Bronchial epithelial cell (primary cell): ENCODE data around the gene RPA1. TPM values are rescaled to one million over a fixed set of nuclear protein-coding genes. Genes with fewer than 3 reads are reported as not detected.

Experiments
- DNase-seq: peaks from one replicate; pipeline ENCODE4 v3.0.0-alpha.2; 2010; ENCODE audit warnings: low read depth
- FAIRE-seq: peaks from 2 replicates; lab custom pipeline; 2011; peaks lifted over from hg19 to GRCh38; lab: Jason Lieb, UNC
- H3K27me3 ChIP-seq: 2 replicates; pipeline ENCODE4 v1.5.1; 2011; ENCODE audit warnings: low read length; ENCODE audit not compliant: control insufficient read depth, insufficient read depth
- H3K36me3 ChIP-seq: 2 replicates; pipeline ENCODE4 v1.5.1; 2011; ENCODE audit warnings: low read length; ENCODE audit not compliant: control insufficient read depth, insufficient read depth
- H3K4me3 ChIP-seq: 2 replicates; pipeline ENCODE4 v1.5.1; 2011; ENCODE audit warnings: mild to moderate bottlenecking, low read depth, low read length, control low read depth
- total RNA-seq: library from RNA; depleted of rRNA; stranded (reverse); fragments of >200 nt; gene quantifications from 2 replicates; pipeline ENCODE4 v1.2.1, GENCODE V29; 2014
- TF ChIP-seq, protein P1 (sequence below): IDR thresholded peaks from 2 replicates; pipeline ENCODE4 v1.5.1; 2011; ENCODE audit warnings: mild to moderate bottlenecking, moderate library complexity, low read length, control low read depth, inconsistent platforms; ENCODE audit not compliant: insufficient read depth, severe bottlenecking

RPA1 gene
- total RNA-seq, 1 donor from 2014 or later: 33.2 TPM

DNA sequence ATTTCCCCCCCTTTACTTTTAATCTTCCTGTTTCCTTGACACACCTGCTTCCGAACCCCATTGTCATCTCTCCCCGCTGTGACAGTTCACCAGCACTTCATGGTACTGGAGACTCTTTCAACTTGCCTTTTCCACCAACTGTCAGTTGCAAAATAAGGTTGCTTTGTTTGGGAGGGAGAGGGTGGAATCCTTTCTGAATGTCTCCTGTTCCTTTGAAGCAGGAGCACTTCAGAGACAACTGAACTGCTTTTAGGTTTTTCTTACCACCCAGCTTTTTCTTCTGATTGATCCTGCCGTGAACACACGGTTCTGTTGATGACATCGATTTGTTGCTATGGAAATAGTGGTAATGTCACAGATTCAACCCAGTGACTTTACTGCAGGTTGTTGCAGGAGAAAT is 42.0 kb downstream of the RPA1 start:
- H3K36me3 ChIP-seq: peaks cover 8% of the 10 kb centered on the region
- H3K4me3 ChIP-seq: no peak overlapping the region
- DNase-seq (no peak), FAIRE-seq (no peak)
- TF ChIP-seq, protein P1, sequence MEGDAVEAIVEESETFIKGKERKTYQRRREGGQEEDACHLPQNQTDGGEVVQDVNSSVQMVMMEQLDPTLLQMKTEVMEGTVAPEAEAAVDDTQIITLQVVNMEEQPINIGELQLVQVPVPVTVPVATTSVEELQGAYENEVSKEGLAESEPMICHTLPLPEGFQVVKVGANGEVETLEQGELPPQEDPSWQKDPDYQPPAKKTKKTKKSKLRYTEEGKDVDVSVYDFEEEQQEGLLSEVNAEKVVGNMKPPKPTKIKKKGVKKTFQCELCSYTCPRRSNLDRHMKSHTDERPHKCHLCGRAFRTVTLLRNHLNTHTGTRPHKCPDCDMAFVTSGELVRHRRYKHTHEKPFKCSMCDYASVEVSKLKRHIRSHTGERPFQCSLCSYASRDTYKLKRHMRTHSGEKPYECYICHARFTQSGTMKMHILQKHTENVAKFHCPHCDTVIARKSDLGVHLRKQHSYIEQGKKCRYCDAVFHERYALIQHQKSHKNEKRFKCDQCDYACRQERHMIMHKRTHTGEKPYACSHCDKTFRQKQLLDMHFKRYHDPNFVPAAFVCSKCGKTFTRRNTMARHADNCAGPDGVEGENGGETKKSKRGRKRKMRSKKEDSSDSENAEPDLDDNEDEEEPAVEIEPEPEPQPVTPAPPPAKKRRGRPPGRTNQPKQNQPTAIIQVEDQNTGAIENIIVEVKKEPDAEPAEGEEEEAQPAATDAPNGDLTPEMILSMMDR: no peak
- H3K27me3 ChIP-seq: no peaks in the 10 kb centered on the region

DNA sequence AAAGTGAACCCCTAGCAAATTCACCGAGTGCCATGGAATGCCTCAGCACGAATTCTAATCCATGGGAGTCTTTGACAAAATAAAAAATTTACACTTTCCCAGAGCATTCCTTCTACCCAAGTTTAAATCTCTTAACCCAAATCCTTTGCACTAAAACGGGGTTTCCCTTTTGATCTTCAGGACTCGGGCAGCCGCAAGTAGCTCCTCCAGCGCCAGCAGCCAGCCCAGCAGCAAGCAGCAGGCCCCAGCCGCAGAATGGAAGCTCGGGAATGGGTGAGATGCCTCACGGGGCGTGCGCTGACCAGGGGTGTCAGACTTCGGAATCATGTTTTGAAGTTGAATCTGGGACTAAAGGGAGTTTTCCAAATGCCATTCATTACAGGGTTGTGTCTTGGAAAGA is 42.4 kb downstream of the RPA1 start:
- Histone ChIP-seq H3K4me3 (no peak overlapping the region), H3K27me3 (no peaks in the 10 kb centered on the region), H3K36me3 (peaks cover 13% of the 10 kb centered on the region)
- no peak for FAIRE-seq
- DNase-seq: no peak
- TF ChIP-seq, protein P1: no peak

DNA sequence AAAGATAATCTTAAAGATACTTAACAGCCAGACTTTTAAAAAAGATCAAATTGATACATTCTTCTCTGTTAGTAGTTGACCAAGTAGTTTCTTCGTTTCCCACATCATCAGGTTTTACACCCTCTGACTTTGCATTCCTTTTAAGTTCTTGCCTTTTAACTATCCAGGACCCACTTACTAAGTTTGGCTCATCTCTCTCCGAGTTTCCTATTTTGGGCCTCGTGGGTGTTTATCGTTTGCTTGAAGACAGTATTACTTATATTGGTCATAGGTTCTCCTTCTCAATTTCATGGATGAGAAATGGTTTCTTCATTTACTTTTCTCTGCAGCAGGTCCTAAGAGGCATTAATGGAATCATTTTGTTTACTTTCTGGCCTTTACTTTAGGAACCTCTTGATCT is 43.2 kb downstream of the RPA1 start:
- peaks cover 17% of the 10 kb centered on the region for H3K36me3 ChIP-seq
- no peak for FAIRE-seq
- no peak overlapping the region for H3K4me3 ChIP-seq
- no peak for DNase-seq
- TF ChIP-seq, protein P1: no peak
- no peaks in the 10 kb centered on the region for H3K27me3 ChIP-seq

DNA sequence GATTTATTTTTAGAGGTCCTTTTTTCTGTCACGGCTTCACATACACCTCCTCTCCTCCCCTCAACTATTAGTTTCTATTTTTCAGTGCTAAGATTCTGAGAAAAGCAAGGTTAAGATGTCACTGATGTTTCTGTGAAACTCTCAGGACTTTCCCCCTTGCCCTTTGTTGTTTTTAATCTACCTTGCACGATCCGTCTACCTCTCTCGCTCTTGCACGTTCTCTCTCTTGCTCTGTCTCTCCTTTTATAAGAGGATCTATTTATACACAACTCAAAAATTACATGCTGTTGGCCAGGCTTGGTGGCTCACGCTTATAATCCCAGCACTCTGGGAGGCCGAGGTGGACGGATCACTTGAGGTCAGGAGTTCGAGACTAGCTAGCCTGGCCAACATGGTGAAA is 43.6 kb downstream of the RPA1 start:
- no peak overlapping the region for H3K4me3 ChIP-seq
- no peaks in the 10 kb centered on the region for H3K27me3 ChIP-seq
- FAIRE-seq: no peak
- TF ChIP-seq, protein P1: no peak
- H3K36me3 ChIP-seq: peaks cover 17% of the 10 kb centered on the region
- no peak for DNase-seq

DNA sequence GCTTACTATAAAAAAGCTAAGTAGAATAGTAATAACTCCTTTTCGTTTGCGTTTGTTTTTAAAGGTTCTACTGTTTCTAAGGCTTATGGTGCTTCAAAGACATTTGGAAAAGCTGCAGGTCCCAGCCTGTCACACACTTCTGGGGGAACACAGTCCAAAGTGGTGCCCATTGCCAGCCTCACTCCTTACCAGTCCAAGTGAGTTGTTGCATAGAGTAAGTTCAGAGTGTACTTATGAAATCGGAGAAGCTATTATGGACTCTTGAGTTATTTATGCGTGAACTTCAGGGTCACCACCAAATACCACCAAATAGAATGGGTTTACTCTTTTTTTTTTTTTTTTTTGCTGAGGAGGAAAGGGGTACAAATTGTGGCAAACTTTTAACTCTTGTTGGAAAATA is 45.8 kb downstream of the RPA1 start:
- no peak for DNase-seq
- TF ChIP-seq, protein P1: no peak
- Histone ChIP-seq H3K36me3 (peaks cover 32% of the 10 kb centered on the region), H3K27me3 (no peaks in the 10 kb centered on the region), H3K4me3 (no peak overlapping the region)
- no peak for FAIRE-seq

DNA sequence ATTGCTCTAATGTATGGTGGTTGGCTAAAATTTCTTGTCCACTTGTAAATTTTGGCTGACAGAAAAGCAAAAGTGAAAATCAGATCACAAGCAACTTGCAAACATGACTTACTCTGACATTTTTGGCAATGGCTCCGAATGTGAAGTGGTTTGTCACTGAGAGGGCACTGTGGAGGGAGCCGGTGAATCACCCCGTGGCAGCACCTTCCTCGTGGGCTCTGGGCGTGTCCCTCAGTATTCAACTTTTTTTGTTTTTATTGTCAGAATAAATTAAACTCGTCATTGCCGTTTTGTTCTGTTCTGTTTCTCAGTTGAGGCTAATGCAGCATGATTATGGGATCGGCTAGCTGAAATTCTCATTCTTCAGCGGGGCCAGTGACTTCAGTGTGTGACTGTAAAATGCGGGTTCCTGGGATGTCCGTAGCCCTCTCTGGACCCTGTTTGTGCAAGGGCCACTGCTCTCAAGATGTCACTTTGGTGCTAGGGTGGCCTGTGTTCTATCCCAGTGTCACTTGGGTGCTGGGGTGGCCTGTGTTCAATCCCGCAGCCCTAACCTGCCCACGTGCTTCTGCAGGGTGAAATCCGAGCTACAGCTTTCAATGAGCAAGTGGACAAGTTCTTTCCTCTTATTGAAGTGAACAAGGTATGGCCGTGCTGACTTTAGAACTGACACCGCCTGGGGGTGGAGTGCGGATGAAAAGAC is 48.8 kb downstream of the RPA1 start:
- H3K36me3 ChIP-seq: peaks cover 27% of the 10 kb centered on the region
- no peak for FAIRE-seq

More for the DNA sequence above, 48.8 kb downstream of the RPA1 start:
- Histone ChIP-seq H3K27me3 (no peaks in the 10 kb centered on the region), H3K4me3 (no peak overlapping the region)
- peak; percentile 10 for DNase-seq
- TF ChIP-seq, protein P1: no peak
